HEK293 (cell line): ENCODE measurements around the gene SUSD6.

Experiments used
- CTCF ChIP-seq: fragments of 450-650 bp; formaldehyde crosslinking; IDR thresholded peaks from 2 replicates; pipeline ENCODE4 v1.5.1; 2016; ENCODE audit warnings: missing biosample characterization, missing genetic modification characterization
- REST ChIP-seq: fragments of 450-650 bp; formaldehyde crosslinking; IDR thresholded peaks from 2 replicates; pipeline ENCODE4 v1.5.1; 2016; ENCODE audit warnings: missing biosample characterization, missing genetic modification characterization
- ZBTB21 ChIP-seq: fragments of 450-650 bp; formaldehyde crosslinking; IDR thresholded peaks from 2 replicates; pipeline ENCODE4 v1.5.1; 2017; ENCODE audit warnings: missing biosample characterization, missing genetic modification characterization
- ZNF580 ChIP-seq: fragments of 450-650 bp; formaldehyde crosslinking; IDR thresholded peaks from 2 replicates; pipeline ENCODE4 v1.5.1; 2016; ENCODE audit warnings: missing biosample characterization, missing genetic modification characterization
- ZNF747 ChIP-seq: fragments of 450-650 bp; formaldehyde crosslinking; IDR thresholded peaks from 2 replicates; pipeline ENCODE4 v1.5.1; 2016; ENCODE audit warnings: missing biosample characterization, missing genetic modification characterization

- TF ChIP-seq ZNF580, result no peak
- no peak for TF ChIP-seq CTCF
- no peak for TF ChIP-seq REST
- no peak for TF ChIP-seq ZNF747 (tag by site-specific recombination)
- no peak for TF ChIP-seq ZBTB21 (tag by site-specific recombination)
These were observed 97.5 kb downstream of the SUSD6 start for GRCh38 chr14:69708586-69709560.
